ENCODE data around the gene ATP8B3. TPM values are rescaled to one million over a fixed set of nuclear protein-coding genes. Genes with fewer than 3 reads are reported as not detected.

ATP8B3 gene
- total RNA-seq, 2 donors from 2014 or later = 2.3 to 3.4 TPM

DNA sequence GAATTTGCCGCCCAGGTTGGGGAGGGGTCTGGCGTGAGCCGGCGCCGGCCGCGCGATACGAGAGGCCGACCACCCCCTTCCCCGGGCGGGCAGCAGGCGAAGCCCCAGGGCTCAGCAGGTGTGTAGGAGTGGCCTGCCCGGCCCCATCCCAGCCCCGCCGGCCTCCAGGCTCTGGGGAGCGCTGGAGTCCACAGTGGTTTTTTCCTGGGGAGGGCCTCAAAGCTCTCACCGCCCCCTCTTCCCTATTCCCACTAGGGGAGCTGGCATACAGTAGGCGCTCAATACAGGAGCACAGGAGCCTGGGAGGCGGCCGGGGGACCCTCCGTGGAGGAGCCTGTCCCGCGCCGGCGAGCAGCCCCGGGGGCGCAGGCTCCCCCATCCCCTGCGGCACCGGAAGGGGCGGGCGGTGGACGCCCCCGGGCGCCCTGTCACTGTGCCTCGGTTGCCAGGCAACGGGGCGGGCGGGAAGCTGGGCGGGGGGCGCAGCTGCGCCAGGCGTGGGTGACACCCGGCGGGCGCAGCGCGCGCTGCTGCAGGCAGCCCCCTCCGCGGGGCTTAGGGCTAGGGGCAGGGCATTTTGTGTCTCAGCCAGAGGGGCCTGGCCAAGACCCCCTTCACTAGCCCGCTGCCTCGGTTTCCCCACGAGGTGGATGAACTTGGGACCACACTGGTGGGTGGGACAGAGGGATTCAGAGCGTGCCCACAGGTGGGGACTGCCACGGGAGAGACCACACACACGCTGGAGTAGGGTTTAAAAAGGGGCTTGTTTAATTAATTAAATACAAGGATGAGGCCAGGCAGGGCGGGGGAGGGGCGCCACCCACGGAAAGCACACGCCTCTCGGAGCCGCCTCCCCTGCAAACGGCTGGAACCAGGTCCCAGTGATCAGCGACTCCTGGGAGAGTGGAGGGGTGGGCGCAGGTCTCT lies 39.8 kb upstream of the ATP8B3 start:
- WGBS, 2 experiments (ENCODE audit: insufficient coverage in 1 of 2, insufficient read length in 1 of 2) = 93 to 94% methylated on average over 34 to 66 of the region's 66 CpGs
- peaks cover 8% of the 10 kb centered on the region for H3K36me3 Mint-ChIP-seq (ENCODE audit: low read depth)
- Histone ChIP-seq H3K36me3 (ENCODE audit: control insufficient read depth, insufficient read depth, low read length) (peaks cover 4% of the 10 kb centered on the region), H3K9me3 (ENCODE audit: control insufficient read depth, low read length) (no peaks in the 10 kb centered on the region), H3K4me1 (ENCODE audit: control insufficient read depth, insufficient read depth, low read length) (peaks cover 8% of the 10 kb centered on the region), H3K9ac (ENCODE audit: extremely low read depth, low read length, poor library complexity, severe bottlenecking) (no peak overlapping the region), H3K27ac (ENCODE audit: low read depth, low read length) (no peak overlapping the region), H3K4me3 (ENCODE audit: low read length) (no peak overlapping the region), H3K27me3 (ENCODE audit: control insufficient read depth, insufficient read depth, low read length, poor library complexity, severe bottlenecking) (no peaks in the 10 kb centered on the region)
- peaks cover 24% of the 10 kb centered on the region for H3K4me1 Mint-ChIP-seq
- DNase-seq = no peak
- TF ChIP-seq, protein P1, sequence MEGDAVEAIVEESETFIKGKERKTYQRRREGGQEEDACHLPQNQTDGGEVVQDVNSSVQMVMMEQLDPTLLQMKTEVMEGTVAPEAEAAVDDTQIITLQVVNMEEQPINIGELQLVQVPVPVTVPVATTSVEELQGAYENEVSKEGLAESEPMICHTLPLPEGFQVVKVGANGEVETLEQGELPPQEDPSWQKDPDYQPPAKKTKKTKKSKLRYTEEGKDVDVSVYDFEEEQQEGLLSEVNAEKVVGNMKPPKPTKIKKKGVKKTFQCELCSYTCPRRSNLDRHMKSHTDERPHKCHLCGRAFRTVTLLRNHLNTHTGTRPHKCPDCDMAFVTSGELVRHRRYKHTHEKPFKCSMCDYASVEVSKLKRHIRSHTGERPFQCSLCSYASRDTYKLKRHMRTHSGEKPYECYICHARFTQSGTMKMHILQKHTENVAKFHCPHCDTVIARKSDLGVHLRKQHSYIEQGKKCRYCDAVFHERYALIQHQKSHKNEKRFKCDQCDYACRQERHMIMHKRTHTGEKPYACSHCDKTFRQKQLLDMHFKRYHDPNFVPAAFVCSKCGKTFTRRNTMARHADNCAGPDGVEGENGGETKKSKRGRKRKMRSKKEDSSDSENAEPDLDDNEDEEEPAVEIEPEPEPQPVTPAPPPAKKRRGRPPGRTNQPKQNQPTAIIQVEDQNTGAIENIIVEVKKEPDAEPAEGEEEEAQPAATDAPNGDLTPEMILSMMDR (conservative IDR thresholded peaks at IDR 0.05) = no peak
- no peak overlapping the region for H3K4me3 Mint-ChIP-seq
- H3K27ac Mint-ChIP-seq = no peak overlapping the region
- no peaks in the 10 kb centered on the region for H3K27me3 Mint-ChIP-seq (ENCODE audit: insufficient read depth)
- no peaks in the 10 kb centered on the region for H3K9me3 Mint-ChIP-seq

DNA sequence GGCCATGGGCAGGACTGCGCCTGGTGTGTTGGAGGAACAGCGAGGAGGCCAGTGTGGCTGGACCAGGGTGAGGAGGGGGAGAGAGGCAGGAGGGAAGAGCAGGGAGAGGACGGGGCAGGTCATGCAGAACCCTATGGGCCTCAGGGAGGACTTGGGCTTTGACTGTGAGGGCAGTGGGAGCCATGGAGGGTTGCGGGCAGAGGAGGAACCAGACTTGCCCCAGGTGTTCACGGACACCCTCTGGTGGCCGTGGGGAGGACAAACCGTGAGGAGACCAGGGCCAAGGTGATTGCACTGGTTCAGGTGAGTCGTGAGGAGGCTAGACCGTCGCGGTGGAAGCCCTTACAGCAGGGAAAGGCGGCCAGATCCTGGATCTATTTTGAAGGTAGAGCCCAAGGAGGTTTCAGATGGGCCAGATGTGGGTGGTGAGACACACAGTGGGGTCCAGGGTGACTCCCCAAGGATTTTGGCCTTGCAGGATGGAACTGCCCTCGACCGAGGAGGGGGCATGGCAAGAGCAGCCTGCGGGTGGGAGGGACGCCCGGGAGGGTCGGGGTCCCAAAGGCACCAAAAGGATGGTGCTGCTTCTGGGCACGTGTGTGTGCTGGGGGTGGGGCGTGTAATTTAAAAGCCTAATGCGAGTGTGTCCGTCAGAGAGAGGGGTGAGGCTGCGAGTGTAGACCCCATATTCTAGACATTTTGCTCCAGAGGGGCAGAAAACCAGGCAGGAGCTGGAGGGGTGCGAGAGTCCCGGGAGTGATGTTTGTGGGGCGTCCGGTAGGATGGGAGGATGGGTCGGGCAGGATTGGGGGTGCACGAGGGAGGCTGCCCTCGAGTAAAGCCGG lies 39.0 kb upstream of the ATP8B3 start:
- Histone ChIP-seq H3K9me3 (ENCODE audit: control insufficient read depth, low read length) (no peaks in the 10 kb centered on the region), H3K4me1 (ENCODE audit: control insufficient read depth, insufficient read depth, low read length) (peaks cover 10% of the 10 kb centered on the region), H3K27ac (ENCODE audit: low read depth, low read length) (no peak overlapping the region), H3K9ac (ENCODE audit: extremely low read depth, low read length, poor library complexity, severe bottlenecking) (no peak overlapping the region), H3K36me3 (ENCODE audit: control insufficient read depth, insufficient read depth, low read length) (peaks cover 6% of the 10 kb centered on the region), H3K4me3 (ENCODE audit: low read length) (no peak overlapping the region), H3K27me3 (ENCODE audit: control insufficient read depth, insufficient read depth, low read length, poor library complexity, severe bottlenecking) (no peaks in the 10 kb centered on the region)
- Mint-ChIP-seq H3K4me3 (no peak overlapping the region), H3K27me3 (ENCODE audit: insufficient read depth) (no peaks in the 10 kb centered on the region), H3K4me1 (peaks cover 22% of the 10 kb centered on the region), H3K9me3 (no peaks in the 10 kb centered on the region), H3K27ac (peak overlapping the region; percentile 58), H3K36me3 (ENCODE audit: low read depth) (peaks cover 8% of the 10 kb centered on the region)
- TF ChIP-seq, protein P1 (conservative IDR thresholded peaks at IDR 0.05) = peak; percentile 66
- 95% methylated on average over 31 of the region's 31 CpGs for WGBS, 2 experiments (ENCODE audit: insufficient coverage in 1 of 2, insufficient read length in 1 of 2)
- DNase-seq = peak; percentile 66

DNA sequence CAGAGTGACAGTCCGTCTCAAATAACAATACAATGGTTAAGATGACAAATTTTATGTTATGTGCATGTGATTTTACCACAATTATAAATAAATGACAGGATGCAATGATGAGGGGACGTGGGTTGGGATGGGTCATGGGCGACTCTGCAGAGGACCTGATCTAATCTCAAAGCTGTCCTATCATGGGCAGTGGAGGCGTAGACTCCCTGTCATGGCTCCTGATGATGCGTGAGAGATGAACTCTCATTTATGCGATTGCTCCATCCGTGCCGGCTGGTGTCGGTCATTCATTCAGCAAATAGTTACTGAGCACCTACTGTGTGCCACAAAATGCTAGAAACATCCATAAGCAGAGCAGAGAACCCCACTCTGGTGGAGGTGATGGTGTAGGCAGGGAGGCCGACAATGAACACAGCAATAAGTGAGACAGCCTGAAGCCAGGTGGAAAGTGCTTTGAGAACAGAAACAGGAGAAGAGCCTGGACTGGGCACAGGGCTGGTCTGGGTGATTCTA lies 37.9 kb upstream of the ATP8B3 start:
- Mint-ChIP-seq H3K36me3 (ENCODE audit: low read depth) (peaks cover 8% of the 10 kb centered on the region), H3K27me3 (ENCODE audit: insufficient read depth) (no peaks in the 10 kb centered on the region), H3K4me1 (peaks cover 20% of the 10 kb centered on the region), H3K4me3 (no peak overlapping the region), H3K27ac (no peak overlapping the region), H3K9me3 (no peaks in the 10 kb centered on the region)
- Histone ChIP-seq H3K36me3 (ENCODE audit: control insufficient read depth, insufficient read depth, low read length) (peaks cover 7% of the 10 kb centered on the region), H3K27me3 (ENCODE audit: control insufficient read depth, insufficient read depth, low read length, poor library complexity, severe bottlenecking) (no peaks in the 10 kb centered on the region), H3K9ac (ENCODE audit: extremely low read depth, low read length, poor library complexity, severe bottlenecking) (no peak overlapping the region), H3K4me1 (ENCODE audit: control insufficient read depth, insufficient read depth, low read length) (peaks cover 5% of the 10 kb centered on the region), H3K4me3 (ENCODE audit: low read length) (no peak overlapping the region), H3K27ac (ENCODE audit: low read depth, low read length) (no peak overlapping the region), H3K9me3 (ENCODE audit: control insufficient read depth, low read length) (no peaks in the 10 kb centered on the region)
- TF ChIP-seq, protein P1 (conservative IDR thresholded peaks at IDR 0.05) = no peak
- WGBS, 2 experiments (ENCODE audit: insufficient coverage in 1 of 2, insufficient read length in 1 of 2) = 88 to 89% methylated on average over 9 to 10 of the region's 10 CpGs
- DNase-seq = no peak

Measured in endodermal cell (in vitro differentiated cells).